ENCODE measurements around the gene MRPL4.

- no peak for TF ChIP-seq CTCF (IDR thresholded peaks at IDR 0.05)
- no peak for TF ChIP-seq ATF3 (CRISPR knock-in tag; conservative IDR thresholded peaks at IDR 0.05)
- TF ChIP-seq NR3C1 (CRISPR knock-in tag; conservative IDR thresholded peaks at IDR 0.05; ENCODE audit: low read depth): no peak
- TF ChIP-seq ETV6 (CRISPR knock-in tag; IDR thresholded peaks at IDR 0.05): no peak
- TF ChIP-seq GRHL2 (CRISPR knock-in tag; IDR thresholded peaks at IDR 0.05; ENCODE audit: insufficient replicate concordance, severe bottlenecking): no peak
- no peak for TF ChIP-seq SP1 (CRISPR knock-in tag; conservative IDR thresholded peaks at IDR 0.05)
- no peak for TF ChIP-seq KAT7 (CRISPR knock-in tag; IDR thresholded peaks at IDR 0.05; ENCODE audit: borderline replicate concordance)
These were observed 41.8 kb downstream of the MRPL4 start for GRCh38 chr19:10293637-10294367.

Data from WTC11 (cell line).